T follicular helper cell (primary cell): ENCODE measurements around the gene PDE6D.

Source experiments
- DNase-seq: peaks from one replicate; pipeline ENCODE4 v3.0.0-alpha.2; 2020; ENCODE audit warnings: low read depth

Gene PDE6D

DNA sequence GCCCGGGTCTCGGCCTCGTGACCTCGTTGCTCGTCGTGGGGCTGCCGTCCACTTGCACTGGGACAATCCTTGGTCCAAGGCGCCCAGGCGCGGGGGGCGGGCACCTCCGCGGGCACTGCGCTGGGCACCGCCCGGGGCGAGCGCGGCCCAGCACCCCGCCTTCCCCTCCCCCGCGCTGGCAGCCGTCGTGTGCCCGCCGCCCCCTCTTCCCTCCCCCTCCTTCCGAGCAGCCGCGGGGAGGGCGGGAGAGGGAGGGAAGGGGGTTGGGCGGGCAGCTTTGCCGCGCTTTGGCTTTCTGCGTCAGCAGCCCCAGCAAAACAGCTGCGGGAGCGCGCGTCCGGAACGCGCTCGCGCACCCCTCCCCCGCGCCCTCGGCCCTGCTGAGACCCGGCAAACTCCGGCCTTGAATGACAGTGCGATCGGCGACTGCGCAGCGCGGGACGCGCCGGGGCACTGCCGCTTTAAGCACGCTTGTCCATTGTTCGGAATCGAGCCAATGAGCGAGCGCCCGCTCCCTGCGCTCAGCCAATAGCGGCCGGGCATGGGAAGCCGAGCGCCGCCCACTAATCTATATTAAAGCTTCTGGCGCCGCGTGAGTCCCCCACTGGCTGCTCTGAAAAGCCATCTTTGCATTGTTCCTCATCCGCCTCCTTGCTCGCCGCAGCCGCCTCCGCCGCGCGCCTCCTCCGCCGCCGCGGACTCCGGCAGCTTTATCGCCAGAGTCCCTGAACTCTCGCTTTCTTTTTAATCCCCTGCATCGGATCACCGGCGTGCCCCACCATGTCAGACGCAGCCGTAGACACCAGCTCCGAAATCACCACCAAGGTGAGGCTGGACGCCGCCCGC is 72.9 kb downstream of the PDE6D start, which contains the start of gene PTMA:
TSS of gene PTMA (plus strand) at position 599 of the 846 bp plus-strand sequence. CDS start at position 781, 182 bp downstream.
- peak; percentile 99 for DNase-seq

DNA sequence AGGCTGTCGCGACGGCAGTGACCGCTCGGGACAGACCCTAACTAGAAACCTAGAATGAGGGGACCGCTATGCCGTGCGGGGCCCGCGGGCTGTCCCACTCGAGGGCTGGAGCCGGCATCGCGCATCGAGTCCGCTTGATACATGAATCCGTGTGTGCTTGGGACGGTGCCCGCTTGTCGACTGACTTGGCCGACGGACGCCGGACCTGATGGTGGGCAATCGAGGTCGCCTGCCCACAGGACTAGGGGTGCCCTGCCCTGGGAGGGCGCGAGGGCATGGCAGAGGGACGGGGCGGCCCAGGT is 73.5 kb downstream of the PDE6D start:
- peak; percentile 29 for DNase-seq

DNA sequence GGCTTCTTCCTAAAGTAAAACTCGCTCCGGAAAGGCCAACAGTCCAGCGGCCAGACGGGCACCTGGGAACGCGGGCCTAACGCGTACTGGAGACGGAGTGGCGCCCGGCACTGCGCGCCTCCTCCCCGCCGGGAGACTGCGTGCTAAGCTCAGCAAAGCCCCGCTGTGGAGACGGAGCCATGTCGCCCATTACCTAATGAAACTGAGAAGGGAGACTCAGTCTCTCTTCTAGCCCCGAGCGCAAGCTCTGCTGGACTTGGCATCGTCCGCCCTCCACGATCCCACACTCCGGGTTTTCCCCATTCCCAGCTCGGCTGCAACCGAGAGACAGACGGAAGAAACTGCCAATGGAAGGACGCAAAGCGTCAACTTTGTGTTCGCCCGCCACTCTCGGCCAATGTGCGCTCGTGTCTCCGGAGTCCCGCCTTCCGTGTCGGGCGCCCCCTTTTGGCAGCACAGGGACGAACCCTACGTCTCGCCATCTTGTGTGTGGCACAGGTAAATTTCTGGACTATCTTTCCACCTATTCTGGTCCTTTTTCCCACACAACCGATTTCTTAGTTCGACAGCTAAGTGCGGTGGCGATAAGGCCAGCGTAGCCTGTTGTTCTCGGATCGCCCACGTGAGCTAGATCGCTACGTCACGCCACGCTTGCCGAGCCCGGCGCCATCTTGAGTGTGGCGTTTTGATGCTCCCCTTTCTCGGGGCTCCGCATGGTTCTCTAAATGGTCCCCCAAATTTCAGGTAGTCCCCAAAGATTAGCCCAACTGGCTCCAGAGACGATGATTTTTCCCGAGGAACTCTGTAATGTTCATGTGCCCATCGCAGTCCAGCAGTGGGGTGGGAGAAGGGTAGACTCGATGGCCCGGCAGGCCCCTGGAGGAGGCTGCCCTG is 74.1 kb downstream of the PDE6D start:
- peak; percentile 95 for DNase-seq

GRCh38 chr2:231704017-231704416 is 77.1 kb downstream of the PDE6D start:
- no peak for DNase-seq

DNA sequence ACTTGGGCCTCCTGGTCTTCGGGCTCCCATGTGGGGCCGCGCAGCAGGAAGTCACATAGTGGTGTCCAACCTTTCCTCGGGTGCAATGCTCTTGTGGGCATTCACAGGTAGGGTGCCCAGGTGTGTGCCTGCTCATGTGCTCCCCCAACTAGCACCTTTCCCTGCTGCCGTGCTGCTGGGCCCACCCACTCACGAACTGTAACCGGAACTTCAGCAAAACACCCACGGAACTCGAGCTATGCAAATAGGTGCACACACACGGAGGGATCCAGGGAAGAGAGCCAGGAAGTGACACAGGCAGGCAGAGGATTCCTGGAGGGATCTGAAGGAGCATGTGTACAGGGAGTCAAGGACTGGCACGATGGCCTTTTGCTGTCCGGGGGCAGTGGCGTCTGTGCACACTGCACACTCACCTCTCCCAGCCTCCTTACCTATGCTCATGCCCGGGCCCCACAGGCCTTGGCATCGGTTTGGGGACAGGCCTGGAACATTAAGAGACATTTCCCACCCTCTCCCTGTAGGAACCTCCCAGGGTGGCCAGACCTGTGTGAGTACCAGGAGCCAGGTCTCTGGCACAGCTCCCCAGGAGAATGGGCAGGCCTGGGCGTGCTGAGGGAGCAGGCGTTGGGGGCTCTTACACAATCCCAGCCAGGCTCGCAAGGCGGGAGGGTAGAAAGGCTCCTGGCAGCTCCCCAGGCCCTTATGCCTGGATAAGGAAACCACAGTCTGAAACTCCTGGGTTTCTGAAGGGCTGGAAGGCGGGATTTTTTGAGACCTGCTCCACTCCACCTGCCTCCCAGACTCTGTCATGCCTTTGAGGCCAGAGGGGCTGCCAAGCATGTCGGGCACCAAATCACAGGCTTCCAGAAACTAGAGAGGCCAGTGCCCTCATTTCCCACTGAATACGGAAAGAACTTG is 79.4 kb downstream of the PDE6D start:
- no peak for DNase-seq

DNA sequence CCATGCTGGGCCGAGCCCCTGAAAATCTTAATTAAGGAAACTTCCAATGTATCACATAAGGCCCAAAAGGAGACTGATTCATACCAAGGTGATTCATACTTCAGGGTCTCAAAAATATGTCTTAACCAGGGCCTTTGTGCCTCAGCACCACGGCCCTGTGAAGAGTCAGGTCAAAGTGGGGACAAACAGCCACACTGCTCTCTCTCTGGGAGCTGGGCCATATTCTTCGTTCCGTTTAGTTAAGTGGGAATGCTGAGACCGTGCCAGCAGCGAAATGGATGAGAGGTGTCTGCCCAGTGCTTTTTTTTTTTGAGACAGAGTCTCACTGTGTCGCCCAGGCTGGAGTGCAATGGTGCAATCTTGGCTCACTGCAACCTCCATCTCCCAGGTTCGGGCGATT is 82.1 kb downstream of the PDE6D start:
- no peak for DNase-seq

GRCh38 chr2:231696004-231696367 is 85.1 kb downstream of the PDE6D start:
- DNase-seq = no peak

- no peak for DNase-seq
These were observed 87.1 kb downstream of the PDE6D start for GRCh38 chr2:231693956-231694355.

- no peak for DNase-seq
These were observed 88.2 kb downstream of the PDE6D start for GRCh38 chr2:231692847-231693246.

GRCh38 chr2:231691251-231691772 is 89.8 kb downstream of the PDE6D start:
- DNase-seq = no peak

- no peak for DNase-seq
These were observed 91.8 kb downstream of the PDE6D start for GRCh38 chr2:231689124-231689893.

DNA sequence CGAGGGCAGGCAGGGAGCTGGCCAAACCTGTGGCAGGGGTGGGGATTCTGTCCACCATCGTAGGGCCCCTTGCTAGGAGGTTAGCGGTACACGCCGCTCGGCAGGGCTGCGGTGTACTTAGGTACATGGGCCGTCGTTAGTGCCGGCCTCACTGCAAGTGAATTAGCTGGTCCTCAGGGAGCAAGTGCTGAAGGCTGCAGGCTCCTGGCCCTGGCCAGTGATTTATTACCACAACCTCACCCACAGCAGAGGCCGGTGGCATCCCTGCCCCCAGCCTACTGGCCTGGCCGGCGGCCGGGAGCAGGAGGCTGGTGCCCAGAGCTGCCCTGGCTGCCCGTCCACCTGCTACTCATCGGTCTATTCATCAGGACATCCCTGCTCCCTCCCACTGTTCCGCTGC is 92.4 kb downstream of the PDE6D start:
- no peak for DNase-seq

- no peak for DNase-seq
These were observed 93.1 kb downstream of the PDE6D start for GRCh38 chr2:231687961-231688360.

- DNase-seq = peak; percentile 50
These were observed 93.8 kb downstream of the PDE6D start for GRCh38 chr2:231687133-231687852.

GRCh38 chr2:231686192-231687100 is 94.6 kb downstream of the PDE6D start:
- no peak for DNase-seq

DNA sequence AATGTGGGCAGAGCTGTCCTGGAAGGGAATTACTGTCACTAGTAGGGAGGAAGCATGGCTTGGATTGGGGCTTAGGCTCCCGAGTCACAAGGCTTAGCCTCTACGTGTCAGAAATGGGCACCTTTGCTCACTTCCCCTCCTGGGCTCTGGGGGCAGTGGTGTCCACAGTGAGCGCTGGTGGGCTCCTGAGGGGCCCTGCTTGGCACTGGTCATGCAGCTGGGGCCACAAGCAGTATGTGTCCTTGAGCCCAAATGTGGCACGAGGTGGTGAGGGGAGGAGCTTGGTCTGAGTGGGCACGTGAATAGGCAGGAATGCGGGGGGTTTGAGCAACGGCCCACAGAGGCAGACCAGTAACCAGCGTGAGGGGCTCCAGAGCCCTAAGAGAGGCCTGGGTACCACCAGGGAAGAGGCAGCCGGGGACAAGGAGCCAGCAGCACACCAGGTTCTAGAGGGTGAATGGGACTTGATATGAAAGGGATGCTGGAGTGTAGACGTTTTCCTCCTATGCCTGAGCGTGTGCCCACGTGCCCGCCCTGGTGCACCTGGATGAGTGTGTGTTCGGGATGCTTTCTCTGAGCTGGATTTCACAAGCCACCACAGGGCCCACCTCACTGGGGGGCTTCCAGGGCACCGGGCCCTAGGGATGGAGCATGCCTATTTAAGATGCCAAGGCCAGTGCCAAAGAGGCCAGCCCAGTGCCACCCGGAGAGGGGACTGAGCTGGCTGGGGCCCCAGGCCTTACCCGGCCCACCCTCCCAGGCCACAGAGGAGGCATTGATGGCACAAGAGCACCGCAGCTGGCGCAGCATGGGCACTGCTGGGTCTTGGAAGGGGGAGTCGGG is 95.5 kb downstream of the PDE6D start:
- DNase-seq = no peak

- no peak for DNase-seq
These were observed 96.5 kb downstream of the PDE6D start for GRCh38 chr2:231684314-231685223.
